HCT116 (cell line): ENCODE results near the gene COMMD1.

Experiments
- ATF3 ChIP-seq: IDR thresholded peaks from 2 replicates; pipeline ENCODE4 v1.6.1; 2012
- CEBPB ChIP-seq: IDR thresholded peaks from 2 replicates; pipeline ENCODE4 v1.6.1; 2012; ENCODE audit warnings: low read depth
- CTCF ChIP-seq, 3 experiments: fragments of 200-600 bp in 1 of 3; sonication (generic) in 1 of 3; IDR thresholded peaks in 2 of 3; conservative IDR thresholded peaks in 1 of 3; 2 replicates each; pipeline ENCODE4 v1.5.1; 2012 to 2017; ENCODE audit warnings: low read depth in 2 of 3, low read length in 2 of 3, antibody characterized with exemption in 1 of 3, borderline replicate concordance in 1 of 3, control low read depth in 1 of 3, mild to moderate bottlenecking in 1 of 3, mixed read lengths in 1 of 3, mixed run types in 1 of 3, moderate library complexity in 1 of 3; ENCODE audit not compliant: insufficient read depth in 1 of 3
- EZH2 ChIP-seq: fragments of 200-600 bp; sonication (generic); IDR thresholded peaks from 2 replicates; pipeline ENCODE4 v1.6.1; 2017; ENCODE audit warnings: antibody characterized with exemption, mixed run types
- EZH2phosphoT487 ChIP-seq: fragments of 200-600 bp; IDR thresholded peaks from 2 replicates; pipeline ENCODE4 v1.6.1; 2018; ENCODE audit warnings: antibody characterized with exemption, borderline replicate concordance
- POLR2A ChIP-seq: IDR thresholded peaks from 2 replicates; pipeline ENCODE4 v1.7.0; 2011; ENCODE audit warnings: borderline replicate concordance; ENCODE audit not compliant: insufficient read depth, insufficient read length; ENCODE audit errors: extremely low read depth
- POLR2AphosphoS5 ChIP-seq: IDR thresholded peaks from 2 replicates; pipeline ENCODE4 v1.6.1; 2011; ENCODE audit warnings: mild to moderate bottlenecking, low read depth, low read length, moderate library complexity
- RAD21 ChIP-seq: IDR thresholded peaks from 2 replicates; pipeline ENCODE4 v1.6.1; 2012; ENCODE audit warnings: low read depth, mild to moderate bottlenecking
- REST ChIP-seq: IDR thresholded peaks from 2 replicates; pipeline ENCODE4 v1.6.1; 2012; ENCODE audit warnings: low read depth
- SIN3A ChIP-seq: IDR thresholded peaks from 2 replicates; pipeline ENCODE4 v1.6.1; 2012; ENCODE audit warnings: low read depth
- SP1 ChIP-seq: IDR thresholded peaks from 2 replicates; pipeline ENCODE4 v1.6.1; 2012; ENCODE audit warnings: low read depth
- SRF ChIP-seq: IDR thresholded peaks from 2 replicates; pipeline ENCODE4 v1.6.1; 2012; ENCODE audit warnings: low read depth
- ZNF274 ChIP-seq: fragments of 200-500 bp; sonication (Bioruptor generic); IDR thresholded peaks from 2 replicates; pipeline ENCODE4 v1.6.1; 2014; ENCODE audit warnings: mild to moderate bottlenecking, low read depth, low read length, inconsistent platforms

GRCh38 chr2:61959381-61960293 is 54.2 kb downstream of the COMMD1 start:
- TF ChIP-seq CTCF (IDR thresholded peaks at IDR 0.05 in 2 of 3, conservative IDR thresholded peaks at IDR 0.05 in 1 of 3; ENCODE audit: borderline replicate concordance in 1 of 3, insufficient read depth in 1 of 3, low read depth in 2 of 3, low read length in 2 of 3) (no peak), SRF (no peak), EZH2 (no peak), RAD21 (no peak), SIN3A (no peak), POLR2A (no peak), REST (no peak), POLR2AphosphoS5 (no peak), CEBPB (no peak), SP1 (no peak), ZNF274 (no peak), EZH2phosphoT487 (no peak), ATF3 (no peak)
